ENCODE measurements around the gene NADK. TPM values are rescaled to one million over a fixed set of nuclear protein-coding genes. Genes with fewer than 3 reads are reported as not detected.
A peak's percentile ranks its signal among the peaks of the same experiment; 100 is the strongest.

NADK gene
- polyA plus RNA-seq, 2 donors: 32.1 to 39.7 TPM

GRCh38 chr1:1788646-1789431 is 10.6 kb upstream of the NADK start:
- no peak overlapping the region for H3K4me3 ChIP-seq (ENCODE audit: low read depth in 1 of 2, low read length in 2 of 2)
- WGBS, 2 donors: 81 to 84% methylated on average over 25 of the region's 25 CpGs
- no peaks in the 10 kb centered on the region for H3K9me3 ChIP-seq (ENCODE audit: control insufficient read depth in 2 of 2, insufficient read depth in 1 of 2, low read depth in 1 of 2, low read length in 1 of 2)
- no peaks in the 10 kb centered on the region for H3K27me3 ChIP-seq (ENCODE audit: control insufficient read depth in 1 of 2, insufficient read depth in 2 of 2, low read length in 2 of 2)
- H3K36me3 ChIP-seq (ENCODE audit: control insufficient read depth in 2 of 2, insufficient read depth in 2 of 2, low read length in 1 of 2): peaks cover 28 to 54% of the 10 kb centered on the region in 2 donors
- H3K27ac ChIP-seq (ENCODE audit: low read depth in 2 of 2, low read length in 1 of 2): no peak overlapping the region
- no peaks in the 10 kb centered on the region for H3K4me1 ChIP-seq (ENCODE audit: control insufficient read depth in 2 of 2, insufficient read depth in 2 of 2, low read length in 1 of 2)

- H3K36me3 ChIP-seq (ENCODE audit: control insufficient read depth in 2 of 2, insufficient read depth in 2 of 2, low read length in 1 of 2): peaks cover 26 to 47% of the 10 kb centered on the region in 2 donors
- no peak overlapping the region for H3K27ac ChIP-seq (ENCODE audit: low read depth in 2 of 2, low read length in 1 of 2)
- H3K9me3 ChIP-seq (ENCODE audit: control insufficient read depth in 2 of 2, insufficient read depth in 1 of 2, low read depth in 1 of 2, low read length in 1 of 2): no peaks in the 10 kb centered on the region
- WGBS, 2 donors: 74 to 77% methylated on average over 7 of the region's 7 CpGs
- H3K4me3 ChIP-seq (ENCODE audit: low read depth in 1 of 2, low read length in 2 of 2): no peak overlapping the region
- peaks cover 3 to 4% of the 10 kb centered on the region in 2 donors for H3K4me1 ChIP-seq (ENCODE audit: control insufficient read depth in 2 of 2, insufficient read depth in 2 of 2, low read length in 1 of 2)
- no peaks in the 10 kb centered on the region for H3K27me3 ChIP-seq (ENCODE audit: control insufficient read depth in 1 of 2, insufficient read depth in 2 of 2, low read length in 2 of 2)
Measured at GRCh38 chr1:1788136-1788535, 9.9 kb upstream of the NADK start.

- Histone ChIP-seq H3K27ac (ENCODE audit: low read depth in 2 of 2, low read length in 1 of 2) (no peak overlapping the region), H3K4me3 (ENCODE audit: low read depth in 1 of 2, low read length in 2 of 2) (no peak overlapping the region), H3K36me3 (ENCODE audit: control insufficient read depth in 2 of 2, insufficient read depth in 2 of 2, low read length in 1 of 2) (peaks cover 26 to 45% of the 10 kb centered on the region in 2 donors), H3K4me1 (ENCODE audit: control insufficient read depth in 2 of 2, insufficient read depth in 2 of 2, low read length in 1 of 2) (peaks cover 8 to 10% of the 10 kb centered on the region in 2 donors), H3K9me3 (ENCODE audit: control insufficient read depth in 2 of 2, insufficient read depth in 1 of 2, low read depth in 1 of 2, low read length in 1 of 2) (no peaks in the 10 kb centered on the region), H3K27me3 (ENCODE audit: control insufficient read depth in 1 of 2, insufficient read depth in 2 of 2, low read length in 2 of 2) (no peaks in the 10 kb centered on the region)
- 82% methylated on average over 20 of the region's 20 CpGs for WGBS, 2 donors
Measured at GRCh38 chr1:1786836-1787605, 8.8 kb upstream of the NADK start.

- Histone ChIP-seq H3K27ac (ENCODE audit: low read depth in 2 of 2, low read length in 1 of 2) (no peak overlapping the region), H3K4me3 (ENCODE audit: low read depth in 1 of 2, low read length in 2 of 2) (no peak overlapping the region), H3K36me3 (ENCODE audit: control insufficient read depth in 2 of 2, insufficient read depth in 2 of 2, low read length in 1 of 2) (peaks cover 26 to 40% of the 10 kb centered on the region in 2 donors), H3K9me3 (ENCODE audit: control insufficient read depth in 2 of 2, insufficient read depth in 1 of 2, low read depth in 1 of 2, low read length in 1 of 2) (no peaks in the 10 kb centered on the region), H3K27me3 (ENCODE audit: control insufficient read depth in 1 of 2, insufficient read depth in 2 of 2, low read length in 2 of 2) (no peaks in the 10 kb centered on the region), H3K4me1 (ENCODE audit: control insufficient read depth in 2 of 2, insufficient read depth in 2 of 2, low read length in 1 of 2) (peaks cover 13 to 15% of the 10 kb centered on the region in 2 donors)
- 86 to 91% methylated on average over 10 of the region's 10 CpGs for WGBS, 2 donors
Measured at GRCh38 chr1:1785666-1786065, 7.4 kb upstream of the NADK start.

- H3K27me3 ChIP-seq (ENCODE audit: control insufficient read depth in 1 of 2, insufficient read depth in 2 of 2, low read length in 2 of 2): no peaks in the 10 kb centered on the region
- peaks cover 13 to 18% of the 10 kb centered on the region in 2 donors for H3K4me1 ChIP-seq (ENCODE audit: control insufficient read depth in 2 of 2, insufficient read depth in 2 of 2, low read length in 1 of 2)
- no peak overlapping the region for H3K27ac ChIP-seq (ENCODE audit: low read depth in 2 of 2, low read length in 1 of 2)
- no peaks in the 10 kb centered on the region for H3K9me3 ChIP-seq (ENCODE audit: control insufficient read depth in 2 of 2, insufficient read depth in 1 of 2, low read depth in 1 of 2, low read length in 1 of 2)
- no peak overlapping the region for H3K4me3 ChIP-seq (ENCODE audit: low read depth in 1 of 2, low read length in 2 of 2)
- H3K36me3 ChIP-seq (ENCODE audit: control insufficient read depth in 2 of 2, insufficient read depth in 2 of 2, low read length in 1 of 2): peaks cover 26 to 34% of the 10 kb centered on the region in 2 donors
- WGBS, 2 donors: 94% methylated on average over 13 of the region's 13 CpGs
Measured at GRCh38 chr1:1784933-1785332, 6.7 kb upstream of the NADK start.

GRCh38 chr1:1783320-1783719 is 5.0 kb upstream of the NADK start:
- Histone ChIP-seq H3K36me3 (ENCODE audit: control insufficient read depth in 2 of 2, insufficient read depth in 2 of 2, low read length in 1 of 2) (peaks cover 16 to 21% of the 10 kb centered on the region in 2 donors), H3K4me1 (ENCODE audit: control insufficient read depth in 2 of 2, insufficient read depth in 2 of 2, low read length in 1 of 2) (peaks cover 13 to 21% of the 10 kb centered on the region in 2 donors), H3K4me3 (ENCODE audit: low read depth in 1 of 2, low read length in 2 of 2) (no peak overlapping the region), H3K9me3 (ENCODE audit: control insufficient read depth in 2 of 2, insufficient read depth in 1 of 2, low read depth in 1 of 2, low read length in 1 of 2) (no peaks in the 10 kb centered on the region), H3K27me3 (ENCODE audit: control insufficient read depth in 1 of 2, insufficient read depth in 2 of 2, low read length in 2 of 2) (no peaks in the 10 kb centered on the region), H3K27ac (ENCODE audit: low read depth in 2 of 2, low read length in 1 of 2) (peak overlapping the region; percentile 73 to 78)
- WGBS, 2 donors: 52 to 68% methylated on average over 8 of the region's 8 CpGs

- peak overlapping the region; percentile 73 to 90 for H3K27ac ChIP-seq (ENCODE audit: low read depth in 2 of 2, low read length in 1 of 2)
- peaks cover 12 to 14% of the 10 kb centered on the region in 2 donors for H3K36me3 ChIP-seq (ENCODE audit: control insufficient read depth in 2 of 2, insufficient read depth in 2 of 2, low read length in 1 of 2)
- H3K9me3 ChIP-seq (ENCODE audit: control insufficient read depth in 2 of 2, insufficient read depth in 1 of 2, low read depth in 1 of 2, low read length in 1 of 2): no peaks in the 10 kb centered on the region
- peak overlapping the region; percentile 32 to 34 for H3K4me3 ChIP-seq (ENCODE audit: low read depth in 1 of 2, low read length in 2 of 2)
- no peaks in the 10 kb centered on the region for H3K27me3 ChIP-seq (ENCODE audit: control insufficient read depth in 1 of 2, insufficient read depth in 2 of 2, low read length in 2 of 2)
- WGBS, 2 donors: 2 to 4% methylated on average over 36 of the region's 36 CpGs
- peaks cover 13 to 21% of the 10 kb centered on the region in 2 donors for H3K4me1 ChIP-seq (ENCODE audit: control insufficient read depth in 2 of 2, insufficient read depth in 2 of 2, low read length in 1 of 2)
Measured at GRCh38 chr1:1782399-1783221, 4.3 kb upstream of the NADK start.

- H3K4me3 ChIP-seq (ENCODE audit: low read depth in 1 of 2, low read length in 2 of 2): no peak overlapping the region
- H3K27ac ChIP-seq (ENCODE audit: low read depth in 2 of 2, low read length in 1 of 2): peak overlapping the region in 1 of 2 donors; percentile 42
- no peaks in the 10 kb centered on the region for H3K27me3 ChIP-seq (ENCODE audit: control insufficient read depth in 1 of 2, insufficient read depth in 2 of 2, low read length in 2 of 2)
- no peaks in the 10 kb centered on the region for H3K9me3 ChIP-seq (ENCODE audit: control insufficient read depth in 2 of 2, insufficient read depth in 1 of 2, low read depth in 1 of 2, low read length in 1 of 2)
- H3K36me3 ChIP-seq (ENCODE audit: control insufficient read depth in 2 of 2, insufficient read depth in 2 of 2, low read length in 1 of 2): peaks cover 5 to 6% of the 10 kb centered on the region in 2 donors
- peaks cover 13 to 21% of the 10 kb centered on the region in 2 donors for H3K4me1 ChIP-seq (ENCODE audit: control insufficient read depth in 2 of 2, insufficient read depth in 2 of 2, low read length in 1 of 2)
- WGBS, 2 donors: 74 to 81% methylated on average over 7 of the region's 7 CpGs
Measured at GRCh38 chr1:1781526-1781903, 3.2 kb upstream of the NADK start.

Data from esophagus (tissue), 2 donors.